Activated T-helper 1 cell treated with anti-CD3 and anti-CD28 coated beads, Interleukin-2, amount 50 U/mL, for 16 hours (primary cell): Measurements from ENCODE around the gene ZNF20.
"Not testable (repeated sequence)": the region's sequence is repeated elsewhere in the genome, so short reads cannot be mapped to it uniquely, and the experiment has no call there.

Experiments used
- DNase-seq, 2 donors: peaks; one replicate each; pipeline ENCODE4 v3.0.0-alpha.2; 2020; ENCODE audit warnings: low read depth in 1 of 2, low spot score in 1 of 2

The ZNF20 gene

DNA sequence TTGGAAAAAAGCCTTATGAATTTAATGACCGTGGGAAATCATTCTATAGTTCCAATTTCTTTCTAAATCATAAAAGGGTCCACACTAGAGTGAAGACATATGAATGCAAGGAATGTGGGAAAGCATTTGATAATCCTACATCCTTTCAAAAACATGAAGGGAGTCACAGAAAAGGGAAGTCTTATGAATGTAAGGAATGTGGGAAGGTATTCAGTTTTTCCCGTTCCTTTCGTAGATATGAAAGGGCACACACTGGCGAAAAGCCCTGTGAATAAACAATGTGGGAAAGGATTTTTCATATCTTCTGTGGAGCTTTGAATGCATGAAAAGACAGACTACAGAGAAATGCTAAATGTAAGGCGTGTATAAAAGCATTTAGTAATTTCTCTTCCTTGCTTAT lies 27.0 kb downstream of the ZNF20 start:
- no peak for DNase-seq

DNA sequence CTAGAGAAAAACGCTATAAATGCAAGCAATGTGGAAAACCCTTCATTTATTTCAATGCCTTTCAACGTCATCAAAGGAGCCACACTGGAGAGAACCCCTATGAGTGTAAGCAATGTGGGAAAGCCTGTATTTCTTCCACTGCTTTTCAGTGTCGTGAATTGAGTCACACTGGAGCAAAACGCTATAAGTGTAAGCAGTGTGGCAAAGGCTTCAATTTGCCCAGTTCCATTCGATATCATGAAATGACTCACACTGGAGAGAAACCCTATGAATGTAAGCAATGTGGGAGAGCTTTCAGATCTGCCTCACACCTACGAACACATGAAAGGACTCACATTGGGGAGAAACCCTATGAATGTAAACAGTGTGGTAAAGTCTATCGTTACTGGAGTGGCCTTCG lies 27.4 kb downstream of the ZNF20 start:
- no peak for DNase-seq

- no peak for DNase-seq
These were observed 28.1 kb downstream of the ZNF20 start for GRCh38 chr19:12111943-12112637.

DNA sequence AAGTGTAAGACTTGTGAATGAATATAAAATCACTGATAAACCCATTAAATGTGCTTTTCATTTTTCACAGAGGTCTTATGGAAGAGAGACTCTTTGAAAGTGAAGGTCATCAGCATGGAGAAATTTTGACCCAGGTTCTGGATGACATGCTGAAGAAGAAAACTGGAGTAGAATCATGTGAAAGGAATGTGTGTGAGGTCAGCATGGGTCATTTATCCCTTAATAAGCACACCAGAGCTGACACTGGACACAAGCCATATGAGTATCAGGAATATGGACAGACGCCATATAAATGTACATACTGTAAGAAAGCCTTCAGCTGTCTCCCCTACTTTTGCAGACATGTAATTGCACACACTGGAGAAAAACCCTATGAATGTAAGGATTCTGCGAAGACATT lies 29.0 kb downstream of the ZNF20 start:
- no peak for DNase-seq

GRCh38 chr19:12103909-12104308 lies 36.2 kb downstream of the ZNF20 start:
- DNase-seq: not testable (repeated sequence)

DNA sequence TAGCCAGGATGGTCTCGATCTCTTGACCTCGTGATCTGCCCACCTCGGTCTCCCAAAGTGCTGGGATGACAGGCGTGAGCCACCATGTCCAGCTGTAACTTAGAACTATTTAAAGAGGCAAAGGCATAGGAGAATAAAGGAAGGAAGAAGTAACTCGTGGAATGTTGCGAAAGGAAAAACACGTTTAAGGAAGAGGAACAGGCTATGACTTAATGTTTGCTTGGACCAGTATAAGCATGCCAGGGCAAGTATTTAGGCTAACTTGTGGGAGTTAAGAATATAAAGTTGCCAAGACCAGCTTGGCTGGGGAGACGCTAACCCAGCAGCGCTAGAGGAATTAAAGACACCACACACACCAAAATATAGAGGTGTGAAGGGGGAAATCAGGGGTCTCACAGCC lies 42.1 kb downstream of the ZNF20 start:
- no peak for DNase-seq

DNA sequence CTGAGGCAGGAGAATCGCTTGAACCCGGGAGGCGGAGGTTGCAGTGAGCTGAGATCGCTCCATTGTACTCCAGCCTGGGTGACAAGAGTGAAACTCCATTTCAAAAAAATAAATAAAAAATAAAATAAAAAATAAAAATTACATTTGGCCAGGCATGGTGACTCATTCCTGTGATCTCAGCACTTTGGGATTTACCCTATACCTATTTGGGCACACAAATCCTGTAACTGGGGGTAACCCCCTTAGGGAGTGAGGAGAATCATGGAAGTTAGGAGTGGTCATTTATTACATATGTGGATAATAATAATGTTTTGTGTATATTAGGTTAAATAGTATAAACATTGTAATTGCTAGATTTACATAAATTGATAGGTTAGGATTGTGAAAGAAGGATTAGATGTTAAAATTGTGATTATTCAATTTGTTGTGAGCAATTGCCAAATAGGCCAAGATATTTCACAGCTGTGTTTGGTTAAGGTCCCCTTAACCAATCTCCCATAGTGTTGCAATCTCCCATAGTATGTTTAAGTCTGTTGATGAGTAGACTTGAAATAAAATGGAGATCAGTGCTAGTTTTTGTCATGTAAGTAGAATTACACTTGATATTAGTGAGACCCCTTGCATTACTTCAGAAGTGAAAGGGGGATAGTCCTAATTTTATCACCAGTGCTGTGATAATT lies 44.9 kb downstream of the ZNF20 start:
- no peak for DNase-seq

GRCh38 chr19:12093777-12094176 lies 46.4 kb downstream of the ZNF20 start:
- no peak for DNase-seq

GRCh38 chr19:12092956-12093355 lies 47.2 kb downstream of the ZNF20 start:
- no peak for DNase-seq

GRCh38 chr19:12092065-12092867 lies 47.9 kb downstream of the ZNF20 start:
- peak; percentile 8 to 10 for DNase-seq

- peak; percentile 11 to 27 for DNase-seq
These were observed 49.3 kb downstream of the ZNF20 start for GRCh38 chr19:12090807-12091206.

DNA sequence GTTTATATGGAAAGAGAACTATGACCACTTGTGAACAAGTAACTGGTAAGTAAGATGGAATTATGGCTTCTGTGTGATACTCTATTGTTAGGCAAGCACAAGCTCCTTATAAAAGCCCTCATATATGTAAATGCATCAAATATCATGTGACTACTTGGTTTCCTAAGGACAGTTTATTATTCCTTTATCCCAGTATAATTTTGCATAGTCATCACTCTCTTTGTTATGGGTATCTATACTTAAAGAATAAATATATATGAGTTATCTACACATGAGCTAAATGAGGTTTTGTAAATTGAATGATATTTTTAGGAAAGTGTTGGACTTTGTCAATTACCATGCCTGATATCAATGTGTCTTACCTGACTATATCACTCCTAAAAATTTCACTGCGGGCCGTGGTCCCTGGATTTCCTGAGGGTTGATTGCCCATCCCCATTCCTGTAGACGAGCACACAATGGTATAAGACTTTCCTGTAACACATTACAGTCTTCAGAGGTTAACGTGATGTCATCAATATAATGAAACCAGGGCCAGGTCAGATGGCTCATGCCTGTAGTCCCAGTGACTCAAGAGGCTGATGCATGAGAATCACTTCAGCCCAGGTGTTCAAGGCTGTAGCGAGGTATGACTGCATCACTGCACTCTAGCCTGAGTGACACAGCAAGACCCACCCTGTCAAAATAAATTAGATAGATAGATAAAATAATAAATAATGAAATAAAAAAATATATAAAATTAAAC lies 54.9 kb downstream of the ZNF20 start:
- DNase-seq: no peak

DNA sequence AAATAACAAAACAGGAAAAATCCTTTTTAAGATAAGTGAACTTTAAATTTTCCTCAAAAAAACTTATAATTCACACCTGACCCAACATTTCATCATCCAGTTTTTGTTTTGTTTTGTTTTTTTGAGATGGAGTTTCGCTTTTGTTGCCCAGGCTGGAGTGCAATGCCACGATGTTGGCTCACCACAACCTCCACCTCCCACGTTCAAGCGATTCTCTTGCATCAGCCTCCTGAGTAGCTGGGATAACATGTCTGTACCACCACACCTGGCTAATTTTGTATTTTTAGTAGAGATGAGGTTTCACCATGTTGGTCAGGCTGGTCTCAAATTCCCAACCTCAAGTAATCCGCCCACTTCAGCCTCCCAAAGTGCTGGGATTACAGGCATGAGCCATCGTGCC lies 56.8 kb downstream of the ZNF20 start:
- DNase-seq: not testable (repeated sequence)
